Dermis microvascular lymphatic vessel endothelial cell (primary cell): Measurements from ENCODE around the gene C3orf20. TPM values are rescaled to one million over a fixed set of nuclear protein-coding genes. Genes with fewer than 3 reads are reported as not detected.
A peak's percentile ranks its signal among the peaks of the same experiment; 100 is the strongest.

Experiments
- DNase-seq, 2 donors: peaks; one replicate each; pipeline versions ENCODE4 v3.0.0 to v3.0.0-alpha.2; 2010; ENCODE audit warnings: low read depth in 2 of 2
- total RNA-seq: library from RNA; depleted of rRNA; stranded (reverse); fragments of >200 nt; gene quantifications from 2 replicates; pipeline ENCODE4 v1.2.1, GENCODE V29; 2014

Gene C3orf20
- not detected in 2 replicates for total RNA-seq

DNA sequence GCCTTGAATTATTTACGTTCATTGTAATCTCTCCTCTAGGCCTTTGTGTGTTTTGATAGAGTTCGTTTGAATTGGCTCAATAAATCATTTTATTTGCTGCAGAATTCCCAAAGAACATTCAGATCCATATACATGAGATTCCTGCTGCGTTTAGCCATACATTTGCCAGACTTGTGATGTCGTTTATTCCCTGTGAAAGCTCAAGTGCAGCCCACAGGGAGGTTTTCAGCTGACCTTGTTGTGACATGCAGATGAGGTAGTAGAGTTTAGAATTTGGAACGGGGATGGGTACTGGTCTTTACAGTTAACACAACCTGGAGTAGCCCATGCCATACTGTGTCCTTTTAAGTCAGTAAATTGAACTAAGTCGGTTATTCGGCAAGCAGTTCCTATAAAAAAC lies at the start of gene C3orf20:
Gene C3orf20 (plus strand): TSS at position 301 of the 400 bp plus-strand sequence. CDS start 7,573 bp downstream, outside the sequence.
- DNase-seq, result no peak

GRCh38 chr3:14625443-14625842 lies 49.5 kb upstream of the C3orf20 start:
- DNase-seq, result no peak

DNA sequence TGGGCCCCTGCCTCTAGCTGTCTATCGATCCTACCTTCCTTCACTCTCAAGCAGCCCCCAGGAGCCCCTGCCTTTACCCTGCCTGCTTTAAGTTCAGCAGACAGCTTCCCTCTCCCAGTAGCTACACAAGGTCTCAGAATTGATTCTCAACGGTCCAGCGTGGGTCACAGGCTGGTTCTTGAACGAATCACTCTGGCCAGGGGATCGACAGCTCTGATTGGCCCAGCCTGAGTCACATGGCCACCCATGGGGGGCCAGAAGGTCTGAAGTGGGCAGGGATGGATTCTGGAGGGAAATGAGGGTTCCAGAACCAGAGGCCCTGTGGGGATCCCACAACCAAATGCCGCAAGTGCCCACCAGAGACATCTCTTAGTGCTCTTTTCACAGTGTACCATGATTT lies 47.1 kb upstream of the C3orf20 start:
- no peak for DNase-seq

DNA sequence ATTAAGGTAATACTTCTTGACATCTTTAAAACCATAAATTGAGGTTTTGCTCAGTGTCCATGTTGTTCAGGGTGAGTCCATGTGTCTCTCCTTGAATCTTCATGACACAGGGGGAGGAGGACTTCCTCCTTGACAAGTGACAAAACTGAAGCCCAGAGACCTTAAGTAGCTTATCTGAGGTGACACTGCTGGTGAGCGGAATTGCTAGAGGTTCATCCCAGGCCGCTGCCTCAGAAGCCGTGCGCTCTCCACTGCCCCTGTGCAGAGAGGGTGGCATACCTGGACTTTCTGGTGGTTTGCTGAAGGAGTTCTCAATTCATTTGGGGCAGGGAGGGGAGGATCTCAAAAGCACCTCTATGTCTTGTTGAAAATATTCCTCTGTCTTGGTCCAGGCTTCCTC lies 46.5 kb upstream of the C3orf20 start:
- no peak for DNase-seq

- no peak for DNase-seq
Measured at GRCh38 chr3:14630404-14631100, 44.4 kb upstream of the C3orf20 start.

- no peak for DNase-seq
Measured at GRCh38 chr3:14631101-14631497, 43.8 kb upstream of the C3orf20 start.

- no peak for DNase-seq
Measured at GRCh38 chr3:14631687-14632441, 43.1 kb upstream of the C3orf20 start.

DNA sequence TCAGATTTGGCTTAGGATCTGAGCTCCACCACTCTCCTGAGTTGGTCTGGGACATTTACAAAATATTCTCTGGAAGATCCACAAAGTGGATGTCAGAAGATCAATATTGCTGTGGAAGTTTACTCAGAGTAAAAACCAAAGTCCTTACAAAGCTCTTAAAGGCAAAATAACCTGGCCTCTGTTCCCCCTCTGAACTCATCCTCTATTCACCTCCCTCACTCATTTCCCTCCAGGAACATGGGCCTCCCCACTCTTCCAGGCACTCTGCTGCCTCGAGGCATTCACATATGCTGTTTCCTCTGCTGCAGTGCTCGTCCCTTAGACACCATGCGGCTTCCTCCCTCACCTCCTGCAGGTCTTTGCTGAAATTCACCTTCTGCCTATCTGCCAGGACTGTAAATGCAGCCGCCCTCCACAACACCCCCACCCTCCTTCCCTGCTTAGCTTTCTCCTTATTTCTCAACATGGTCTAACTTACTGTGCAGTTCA lies 42.5 kb upstream of the C3orf20 start:
- DNase-seq, result no peak

DNA sequence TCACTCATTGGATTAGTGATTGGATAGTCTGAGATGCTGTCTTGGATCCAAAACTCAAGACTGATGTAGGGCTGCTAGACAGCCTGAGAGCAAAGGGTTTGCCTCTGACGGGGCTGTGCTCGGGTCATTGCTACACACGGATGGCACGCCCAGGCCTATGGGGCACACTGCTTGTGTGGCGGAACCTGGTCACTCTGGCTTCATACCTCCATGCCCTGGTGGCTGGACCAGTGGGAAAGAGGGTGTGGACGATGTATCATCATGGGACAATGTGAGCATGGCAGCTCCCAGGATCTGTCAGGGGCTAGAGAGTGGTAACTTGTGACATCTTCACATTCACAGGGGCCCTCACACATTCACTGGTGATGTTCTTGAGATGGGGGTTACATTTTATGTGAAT lies 41.5 kb upstream of the C3orf20 start:
- DNase-seq, result no peak

GRCh38 chr3:14633819-14634424 lies 41.0 kb upstream of the C3orf20 start:
- peak; percentile 27 to 71 for DNase-seq

DNA sequence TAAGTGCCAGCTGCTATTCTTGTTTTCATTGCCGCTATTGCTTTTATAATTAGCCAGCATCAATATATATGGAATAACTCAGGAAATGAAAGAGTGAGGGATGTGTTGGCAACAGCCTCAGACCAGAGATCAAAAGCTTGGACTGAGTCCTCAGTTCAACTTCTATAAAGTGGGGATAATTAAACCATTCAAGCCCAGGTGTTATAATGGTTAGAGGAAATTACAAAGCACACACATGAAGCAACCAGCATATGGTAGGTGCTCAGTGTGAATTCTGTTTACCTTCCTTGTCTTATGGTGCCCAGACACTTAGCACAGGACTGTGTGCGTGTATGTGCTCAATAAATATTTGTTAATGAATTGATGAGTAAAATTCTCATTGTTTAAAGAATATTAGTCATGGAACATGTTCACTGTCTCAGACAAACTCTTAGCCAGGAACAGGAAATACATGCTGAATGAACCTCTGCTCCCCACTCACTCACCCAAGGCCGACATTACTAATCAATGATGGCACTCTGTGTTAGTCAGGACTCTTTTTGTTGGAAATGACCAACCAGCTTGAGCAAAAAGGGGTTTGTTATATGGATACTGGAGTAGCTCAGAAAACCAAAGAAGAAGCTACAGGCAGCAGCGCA lies 40.1 kb upstream of the C3orf20 start:
- peak in 1 of 2 donors; percentile 61 for DNase-seq

- DNase-seq, result no peak
Measured at GRCh38 chr3:14636496-14637087, 38.3 kb upstream of the C3orf20 start.

DNA sequence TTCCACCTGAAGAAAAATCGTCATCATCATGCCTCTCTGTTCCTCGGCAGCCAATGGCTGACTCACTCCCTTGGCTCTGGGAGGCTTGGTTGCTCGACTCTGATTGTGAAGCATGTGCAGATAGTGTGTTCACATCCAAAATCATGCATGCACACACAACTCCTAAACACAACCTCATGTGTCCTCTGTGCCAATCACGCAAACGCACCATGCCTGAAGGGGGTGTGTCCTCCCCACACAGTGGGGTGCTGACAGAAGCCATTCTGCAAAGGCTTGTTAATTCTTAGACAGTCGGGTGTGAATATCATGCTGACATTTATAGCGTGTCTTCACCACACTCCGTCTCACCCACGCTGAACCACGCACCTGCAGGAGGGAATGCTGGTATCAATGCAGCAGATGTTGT lies 34.8 kb upstream of the C3orf20 start:
- no peak for DNase-seq

DNA sequence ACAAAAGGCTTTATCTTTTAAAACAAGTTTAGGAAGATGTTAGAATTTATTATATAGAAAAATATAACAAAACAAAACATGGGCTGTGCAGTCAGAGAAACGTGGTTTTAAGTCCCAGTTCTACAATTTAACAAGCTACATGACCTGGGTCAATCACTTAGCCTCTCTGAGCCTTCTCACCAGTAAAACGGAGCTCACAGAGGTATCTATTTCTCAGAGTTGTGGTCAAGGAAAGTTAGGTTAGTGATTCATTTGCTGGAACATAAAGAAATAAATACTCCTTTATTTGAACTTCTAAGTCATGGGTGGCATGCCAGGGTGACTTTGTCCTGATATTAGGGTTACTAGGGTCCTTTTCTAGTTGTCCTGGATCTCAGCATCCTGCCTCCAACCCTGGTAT lies 34.2 kb upstream of the C3orf20 start:
- DNase-seq, result no peak

- no peak for DNase-seq
Measured at GRCh38 chr3:14641346-14641745, 33.6 kb upstream of the C3orf20 start.

GRCh38 chr3:14645453-14645852 lies 29.5 kb upstream of the C3orf20 start:
- DNase-seq, result no peak

GRCh38 chr3:14646131-14646573 lies 28.8 kb upstream of the C3orf20 start:
- no peak for DNase-seq

GRCh38 chr3:14646589-14647413 lies 28.1 kb upstream of the C3orf20 start:
- DNase-seq, result no peak

DNA sequence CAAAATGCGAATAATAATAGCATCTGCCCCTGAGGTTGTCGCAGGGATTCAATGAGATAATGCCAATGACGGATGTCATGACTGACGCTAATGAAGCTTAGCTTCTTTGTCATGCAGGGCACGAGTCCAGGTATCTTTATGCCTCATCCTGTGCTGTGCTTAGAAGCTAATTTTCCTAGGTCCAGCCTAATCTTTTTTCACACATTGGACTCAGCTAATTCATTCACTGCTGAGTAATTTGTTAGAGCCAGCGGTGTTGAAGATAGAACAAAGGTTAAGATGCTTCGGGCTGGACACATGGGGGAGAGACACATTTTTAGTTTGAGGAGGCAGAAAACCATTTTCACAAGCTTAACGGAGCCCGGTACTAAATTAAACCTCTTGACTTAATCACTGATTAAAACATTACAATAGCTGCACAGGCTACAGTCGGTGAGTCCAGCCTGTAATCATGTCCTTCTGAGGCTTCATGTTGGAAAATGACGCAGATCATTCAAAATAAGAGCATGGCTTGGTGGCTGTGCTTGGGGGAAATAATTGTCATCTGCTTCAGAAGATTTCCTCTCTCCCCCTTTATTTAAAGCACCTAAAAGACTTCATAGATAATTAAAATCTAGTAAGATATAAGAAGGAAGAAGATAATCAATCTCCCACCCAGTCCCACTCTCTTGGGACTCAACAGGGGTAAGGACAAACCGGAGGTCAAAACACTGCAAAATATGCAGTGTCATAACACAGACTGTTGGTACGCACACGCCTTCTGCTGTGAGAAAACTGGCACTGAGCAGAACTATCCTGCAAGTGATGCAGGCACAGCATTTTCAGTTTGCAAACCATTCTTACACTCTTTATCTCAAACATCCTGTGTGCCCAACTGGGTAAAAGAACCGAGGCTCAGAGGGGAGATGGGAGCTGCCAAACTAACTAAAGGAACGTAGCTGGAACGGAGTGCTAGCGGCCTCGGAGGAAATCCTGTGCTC lies 26.7 kb upstream of the C3orf20 start:
- no peak for DNase-seq
